GM19239 (cell line): ENCODE results near the gene BCAT1.

Source experiments
- DNase-seq: peaks from one replicate; pipeline ENCODE4 v3.0.0; 2011; ENCODE audit warnings: low spot score; ENCODE audit not compliant: insufficient read length
- FAIRE-seq: peaks from 2 replicates; lab custom pipeline; 2011; peaks lifted over from hg19 to GRCh38; lab: Jason Lieb, UNC

Gene BCAT1, protein sequence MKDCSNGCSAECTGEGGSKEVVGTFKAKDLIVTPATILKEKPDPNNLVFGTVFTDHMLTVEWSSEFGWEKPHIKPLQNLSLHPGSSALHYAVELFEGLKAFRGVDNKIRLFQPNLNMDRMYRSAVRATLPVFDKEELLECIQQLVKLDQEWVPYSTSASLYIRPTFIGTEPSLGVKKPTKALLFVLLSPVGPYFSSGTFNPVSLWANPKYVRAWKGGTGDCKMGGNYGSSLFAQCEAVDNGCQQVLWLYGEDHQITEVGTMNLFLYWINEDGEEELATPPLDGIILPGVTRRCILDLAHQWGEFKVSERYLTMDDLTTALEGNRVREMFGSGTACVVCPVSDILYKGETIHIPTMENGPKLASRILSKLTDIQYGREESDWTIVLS

DNA sequence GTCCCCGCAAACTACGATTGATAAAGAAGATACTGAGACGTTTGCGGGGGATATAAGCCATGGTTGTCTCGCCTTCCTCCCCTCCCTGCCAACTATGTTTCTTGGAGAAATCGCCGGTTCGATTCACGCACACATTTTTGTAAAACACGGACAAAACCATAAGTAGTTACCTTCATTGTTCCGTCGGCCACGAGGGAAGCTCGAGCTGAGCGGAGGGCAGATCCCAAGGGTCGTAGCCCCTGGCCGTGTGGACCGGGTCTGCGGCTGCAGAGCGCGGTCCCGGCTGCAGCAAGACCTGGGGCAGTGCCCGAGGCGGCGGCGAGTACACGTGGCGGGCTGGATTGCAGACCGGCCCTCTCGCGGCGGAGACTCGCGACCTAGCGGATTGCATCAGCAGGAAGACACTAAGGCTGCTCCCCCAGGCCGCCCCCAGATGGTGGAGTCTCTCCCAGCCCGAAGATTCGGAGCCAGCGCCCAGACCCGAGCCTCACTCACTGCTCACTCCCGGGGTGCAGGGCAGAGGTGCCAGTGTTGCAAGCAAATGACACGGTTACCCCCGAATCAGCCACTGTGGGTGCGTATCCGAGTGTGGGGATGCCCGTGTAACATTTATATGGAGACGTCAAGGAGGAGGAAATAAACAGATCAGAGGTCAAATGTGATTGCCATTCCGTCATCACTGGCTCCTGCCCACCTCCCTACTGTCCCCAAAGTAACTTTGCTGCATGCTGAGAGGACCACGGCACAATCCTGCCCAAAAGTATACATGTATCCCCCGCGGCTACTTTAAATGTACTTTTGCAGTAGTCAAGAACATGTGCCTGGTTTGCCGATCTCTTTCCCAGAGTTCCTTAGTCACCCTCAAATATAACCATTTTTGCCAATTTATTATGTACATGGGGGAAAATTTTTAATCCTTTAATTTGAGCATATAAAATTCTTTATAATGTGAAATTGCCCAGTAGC lies at the start of gene BCAT1:
Gene BCAT1, minus strand, starts transcription at position 345 of the 966 bp plus-strand sequence. Its CDS starts 169 bp downstream, at position 176.
- FAIRE-seq (peak; percentile 23), DNase-seq (no peak)

DNA sequence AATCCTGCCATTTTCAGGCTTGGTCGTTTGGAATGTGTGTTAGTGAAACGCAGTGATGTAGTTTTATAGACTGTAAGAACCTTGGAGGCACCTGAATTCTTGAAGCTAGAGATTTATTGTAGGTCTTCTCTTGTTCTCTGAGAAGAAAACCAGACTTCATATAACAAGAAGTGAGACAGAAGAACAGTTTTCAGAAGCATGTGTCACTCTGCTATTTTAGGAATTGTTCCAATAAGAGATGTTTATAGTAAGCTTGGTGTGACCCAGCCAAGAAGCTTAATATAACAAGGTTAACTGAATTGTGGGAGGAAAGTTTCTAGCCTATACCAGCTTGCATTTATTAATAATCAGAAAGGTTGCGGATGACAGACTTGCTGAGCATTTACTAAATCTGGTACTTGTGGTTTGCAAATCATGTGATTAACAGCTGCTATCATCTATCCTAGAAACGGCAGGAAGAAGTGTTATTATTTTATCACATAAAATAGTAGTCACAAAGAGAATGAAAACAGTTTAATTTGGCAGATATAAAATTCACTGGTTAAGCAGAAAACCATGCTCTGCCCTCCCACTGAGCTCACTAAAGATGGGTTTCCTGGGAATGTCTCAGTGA lies 49.2 kb upstream of the BCAT1 start:
- DNase-seq (no peak), FAIRE-seq (peak; percentile 98)

DNA sequence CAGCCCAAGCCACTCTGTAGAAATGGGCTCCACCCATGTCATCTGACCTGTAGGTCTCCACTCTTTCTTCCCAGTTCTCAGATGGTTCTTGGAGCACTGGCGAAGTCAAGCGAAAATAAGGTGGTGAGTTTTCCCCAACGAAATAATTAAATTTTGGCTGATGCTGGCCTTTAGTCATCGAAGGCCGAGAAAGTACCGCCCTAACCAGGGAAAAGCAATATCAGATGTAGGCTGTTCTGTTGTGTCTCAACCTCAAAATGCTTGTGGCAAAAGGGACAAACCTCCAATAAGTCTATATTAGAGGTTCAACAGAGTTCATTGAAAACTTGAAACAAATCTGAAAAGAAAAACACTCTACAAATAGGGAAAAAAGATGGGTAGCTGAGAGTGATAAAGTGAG lies 48.6 kb upstream of the BCAT1 start:
- no peak for FAIRE-seq
- no peak for DNase-seq

DNA sequence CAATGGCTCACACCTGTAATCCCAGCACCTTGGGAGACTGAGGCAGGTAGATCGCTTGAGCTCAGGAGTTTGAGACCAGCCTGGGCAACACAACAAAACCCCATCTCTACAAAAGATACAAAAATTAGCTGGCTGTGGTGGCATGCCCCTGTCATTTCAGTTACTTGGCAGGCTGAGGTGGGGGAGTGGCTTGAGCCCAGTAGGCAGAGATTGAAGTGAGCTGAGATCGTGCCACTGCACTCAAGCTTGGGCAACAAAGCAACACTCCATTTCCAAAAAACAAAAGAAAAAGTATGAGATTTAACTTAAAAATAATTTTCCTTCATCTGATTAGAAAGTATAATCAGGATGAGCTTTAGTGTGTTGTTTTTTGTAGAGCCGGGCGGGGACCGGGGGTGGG lies 47.9 kb upstream of the BCAT1 start:
- no peak for DNase-seq
- peak; percentile 53 for FAIRE-seq

DNA sequence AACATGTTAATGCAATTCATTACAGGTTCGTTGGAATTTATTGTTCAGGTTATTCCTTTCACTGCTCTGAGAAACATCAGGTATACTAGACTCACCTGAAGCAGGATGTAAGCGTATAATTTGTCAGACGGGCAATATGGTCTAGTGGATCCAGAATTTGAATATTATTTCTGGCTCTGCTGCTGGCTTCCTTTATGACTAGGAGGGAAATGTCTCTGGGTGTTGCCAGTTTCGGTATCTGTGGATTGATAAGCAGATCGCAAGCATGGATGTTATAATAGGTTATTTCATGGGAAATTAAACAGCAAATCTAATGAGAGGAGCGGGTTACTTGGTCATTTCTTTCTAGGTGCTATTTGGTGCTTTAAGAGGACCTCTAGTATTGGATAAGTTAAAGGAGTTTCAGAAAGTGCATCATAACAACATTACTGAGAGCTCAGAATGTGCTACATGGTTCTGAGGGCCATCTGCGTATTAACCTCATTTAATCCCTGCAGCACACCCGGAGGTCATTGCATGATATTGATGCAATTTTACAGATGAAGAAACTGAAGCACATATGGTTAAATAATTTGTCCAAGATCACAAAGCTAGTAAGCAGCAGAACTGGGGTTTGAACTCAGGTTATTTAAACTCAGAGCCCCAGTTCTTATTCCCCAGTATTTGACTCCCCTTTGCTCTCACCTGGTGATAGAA lies 47.3 kb upstream of the BCAT1 start:
- DNase-seq = no peak
- peak; percentile 90 for FAIRE-seq

DNA sequence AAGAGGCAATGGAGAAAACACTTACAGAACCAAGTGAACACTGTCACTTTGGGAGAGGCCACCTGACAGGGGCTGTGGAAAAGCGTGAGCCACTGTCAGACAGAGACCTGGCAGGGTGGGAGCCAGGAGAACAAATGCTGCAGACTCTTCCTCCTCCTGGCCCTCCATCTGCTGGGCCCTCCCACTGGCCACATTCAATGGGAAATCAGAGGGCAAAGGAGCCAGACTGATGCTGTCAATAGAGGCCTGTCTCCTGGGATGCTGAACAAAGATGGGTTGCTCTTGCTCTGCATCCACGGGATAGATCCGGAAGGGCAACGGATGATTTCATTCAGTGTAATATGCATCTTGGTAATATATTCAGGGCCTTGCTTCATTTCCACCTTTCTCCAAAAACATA lies 44.9 kb upstream of the BCAT1 start:
- no peak for FAIRE-seq
- no peak for DNase-seq

DNA sequence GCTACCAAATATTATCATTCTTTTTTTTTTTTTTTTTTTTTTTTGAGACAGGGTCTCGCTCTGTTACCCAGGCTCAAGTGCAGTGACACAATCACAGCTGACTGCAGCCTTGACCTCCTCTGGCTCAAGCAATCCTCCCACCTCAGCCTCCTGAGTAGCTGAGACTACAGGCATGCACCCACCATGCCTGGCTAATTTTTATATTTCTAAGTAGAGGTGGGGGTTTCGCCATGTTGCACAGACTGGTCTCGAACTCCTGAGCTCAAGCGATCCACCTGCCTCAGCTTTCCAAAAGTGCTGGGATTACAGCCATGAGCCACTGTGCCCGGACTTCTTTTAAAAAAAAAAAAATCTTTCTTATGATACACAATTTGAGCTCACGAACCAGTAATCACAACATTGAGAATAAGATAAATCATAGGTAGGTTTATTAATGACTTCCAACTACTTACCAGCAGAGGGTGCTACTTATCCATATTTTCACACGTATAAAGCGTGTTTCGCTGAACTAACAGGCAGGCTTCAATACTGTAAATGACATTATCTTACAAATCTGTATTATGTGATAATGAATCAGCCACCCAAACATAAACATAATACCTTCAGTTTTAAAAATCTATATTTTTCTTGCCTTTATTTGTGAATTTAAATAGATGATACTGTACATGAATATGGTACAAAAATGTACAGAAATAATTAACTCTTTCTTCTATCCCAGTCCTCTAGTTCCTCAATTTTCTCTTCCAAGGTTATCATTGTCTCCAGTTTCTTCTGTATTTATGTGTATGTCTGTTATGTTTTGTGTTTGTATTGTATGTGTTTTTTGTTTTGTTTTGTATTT lies 42.5 kb upstream of the BCAT1 start:
- DNase-seq (peak; percentile 18), FAIRE-seq (peak; percentile 94)

DNA sequence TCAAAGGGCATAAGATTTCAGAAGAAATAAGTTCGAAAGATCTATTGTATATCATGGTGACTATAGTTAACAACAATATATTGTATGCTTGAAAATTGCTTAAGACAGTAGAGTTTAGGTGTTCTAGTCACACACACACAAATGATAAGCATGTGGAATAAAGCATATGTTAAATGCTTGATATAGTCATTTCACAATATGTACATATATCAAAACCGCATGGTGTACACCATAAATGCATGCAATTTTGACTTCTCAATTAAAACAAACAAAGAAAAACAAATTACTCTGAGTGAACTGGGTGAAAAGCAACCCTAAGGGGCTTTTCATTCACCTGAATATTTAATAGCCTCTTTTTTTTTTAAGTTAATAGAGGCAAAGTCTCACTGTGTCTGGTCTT lies 40.3 kb upstream of the BCAT1 start:
- FAIRE-seq = no peak
- DNase-seq = no peak

DNA sequence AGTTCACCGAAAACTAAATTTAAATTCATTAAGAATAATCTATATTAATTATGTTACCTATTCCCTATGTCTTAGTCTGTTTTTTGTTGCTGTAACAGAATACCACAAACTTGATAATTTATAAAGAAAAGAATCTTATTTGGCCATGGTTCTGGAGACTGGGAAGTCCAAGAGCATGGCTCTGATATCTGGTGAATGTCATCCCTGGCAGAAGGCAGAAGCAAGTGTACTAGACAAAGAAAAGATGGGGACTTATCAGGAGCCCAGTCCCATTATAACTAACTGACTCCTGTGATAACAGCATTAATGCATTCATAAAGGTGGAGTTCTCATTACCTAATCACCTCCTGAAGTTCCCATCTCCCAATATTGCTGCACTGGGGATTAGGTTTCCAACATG lies 33.3 kb upstream of the BCAT1 start:
- FAIRE-seq (no peak), DNase-seq (no peak)

DNA sequence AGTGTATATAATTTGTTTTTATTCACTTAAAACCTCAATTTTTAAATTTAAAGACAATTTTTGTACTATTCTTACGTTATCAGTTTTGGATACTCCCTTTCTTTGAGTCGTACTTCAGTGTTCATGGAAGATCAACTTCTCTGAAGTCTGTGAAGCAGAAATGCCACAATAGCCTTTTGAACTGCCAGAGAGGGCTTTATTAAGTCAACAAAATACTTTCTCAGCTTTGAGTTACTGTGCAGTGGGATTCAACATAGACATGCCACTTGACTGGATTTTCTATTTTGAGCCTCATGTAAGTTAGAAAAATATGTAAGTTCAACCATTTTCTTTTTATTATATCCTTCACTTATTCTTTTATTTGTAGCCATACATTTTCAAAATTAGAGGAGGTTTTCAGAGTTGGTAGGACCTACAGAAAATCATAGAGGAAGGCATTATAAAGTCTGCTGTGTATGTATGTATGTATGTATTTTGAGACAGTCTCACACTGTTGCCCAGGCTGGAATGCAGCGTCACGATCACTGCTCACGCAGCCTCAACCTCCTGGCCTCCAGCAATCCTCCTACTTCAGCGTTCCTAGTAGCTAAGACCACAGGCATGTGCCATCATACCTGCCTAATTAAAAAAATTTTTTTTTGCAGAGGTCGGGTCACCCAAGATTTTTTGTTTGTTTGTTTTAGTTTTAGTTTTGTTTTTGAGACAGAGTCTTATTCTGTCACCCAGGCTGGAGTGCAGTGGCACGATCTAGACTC lies 31.3 kb upstream of the BCAT1 start:
- DNase-seq (no peak), FAIRE-seq (no peak)

DNA sequence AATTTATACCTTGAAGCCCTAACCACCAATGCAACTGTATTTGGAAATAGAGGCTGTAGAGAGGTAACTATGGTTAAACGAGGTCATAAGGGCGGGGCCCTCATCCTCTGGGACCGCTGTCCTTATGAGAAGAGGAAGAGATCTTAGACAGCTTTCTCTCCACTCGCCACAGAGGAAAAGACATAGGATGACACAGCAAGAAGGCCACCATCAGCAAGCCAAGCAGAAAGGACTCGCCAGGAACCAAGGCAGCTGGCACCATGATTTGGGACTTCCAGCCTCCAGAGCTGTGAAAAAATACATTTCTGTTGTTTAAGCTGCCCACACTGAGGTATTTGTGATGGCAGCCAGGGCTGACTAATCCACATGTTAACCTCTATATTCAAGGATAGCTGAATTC lies 30.4 kb upstream of the BCAT1 start:
- FAIRE-seq (no peak), DNase-seq (no peak)

DNA sequence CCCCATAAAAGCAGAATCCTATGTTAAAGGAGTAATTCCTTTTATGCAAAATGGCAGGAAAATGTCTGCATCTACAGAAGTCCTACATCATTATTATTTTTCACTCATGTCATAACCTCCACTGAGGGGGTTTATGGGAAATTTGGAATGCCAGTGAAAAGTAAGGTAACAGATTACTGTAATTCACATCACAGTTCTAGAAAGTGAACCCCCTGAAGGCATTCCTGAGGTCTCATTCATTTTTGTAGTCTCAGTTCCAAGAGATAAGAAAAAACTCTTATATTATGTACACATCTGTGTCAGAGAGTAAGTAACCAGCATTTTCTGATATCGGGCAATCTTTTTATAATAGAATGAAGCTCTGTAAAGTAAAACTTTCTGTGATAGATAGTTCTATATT lies 28.8 kb upstream of the BCAT1 start:
- no peak for DNase-seq
- no peak for FAIRE-seq

DNA sequence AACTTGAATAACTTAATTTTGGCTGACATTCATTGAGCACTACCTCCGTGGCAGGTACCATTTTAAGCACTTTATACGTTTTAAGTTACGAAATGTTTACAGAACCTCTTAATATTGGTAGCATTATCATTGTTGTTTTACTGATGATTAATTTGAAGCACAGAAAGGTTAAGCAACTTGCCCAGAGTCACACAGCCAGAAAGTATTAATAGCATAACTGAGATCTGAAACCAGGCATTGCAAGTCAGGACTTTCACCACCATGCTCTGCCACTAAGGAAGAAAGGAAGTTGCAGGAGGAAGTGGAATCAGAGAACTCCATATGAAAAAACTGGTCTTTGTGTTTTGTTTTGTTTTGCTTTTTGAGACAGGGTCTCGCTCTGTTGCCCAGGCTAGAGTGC lies 28.2 kb upstream of the BCAT1 start:
- DNase-seq (no peak), FAIRE-seq (peak; percentile 37)

DNA sequence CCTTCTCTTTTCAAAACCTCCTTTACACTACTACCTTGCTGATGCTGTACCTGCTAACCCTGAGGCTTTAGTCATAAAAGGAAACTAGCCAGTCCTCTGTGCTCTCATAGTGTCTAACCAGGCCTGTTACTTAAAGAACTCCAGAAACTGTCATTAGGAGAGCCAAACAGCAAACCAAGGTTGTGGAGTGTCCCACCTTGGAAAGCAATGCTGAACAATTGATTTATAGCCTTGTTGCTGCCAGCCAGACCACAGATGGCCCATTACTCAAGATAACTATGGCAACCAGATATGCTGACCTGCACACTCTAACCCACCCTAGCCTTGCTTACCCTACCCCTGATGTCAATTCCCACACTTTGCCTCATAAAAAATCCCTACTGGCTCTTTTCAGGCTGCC lies 26.5 kb upstream of the BCAT1 start:
- FAIRE-seq (no peak), DNase-seq (no peak)

DNA sequence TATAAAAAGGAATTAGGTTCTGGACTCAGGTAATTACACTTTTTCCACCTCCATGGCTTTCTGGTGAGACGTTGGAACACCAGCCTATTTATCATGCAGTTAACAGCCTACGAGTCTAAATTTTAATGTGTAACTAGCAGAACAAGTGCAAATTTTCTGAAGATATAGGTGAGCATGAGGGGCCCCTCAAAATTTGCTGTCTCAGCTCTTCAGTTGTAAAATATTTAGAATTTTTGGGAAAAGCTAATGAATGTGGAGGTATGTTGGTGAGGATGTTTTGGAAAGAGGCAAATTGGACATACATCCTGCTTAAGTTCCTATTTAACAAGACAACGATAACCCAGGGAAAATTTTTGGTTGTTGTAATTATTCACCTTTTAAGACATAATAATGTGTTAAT lies 25.3 kb upstream of the BCAT1 start:
- FAIRE-seq = no peak
- no peak for DNase-seq

DNA sequence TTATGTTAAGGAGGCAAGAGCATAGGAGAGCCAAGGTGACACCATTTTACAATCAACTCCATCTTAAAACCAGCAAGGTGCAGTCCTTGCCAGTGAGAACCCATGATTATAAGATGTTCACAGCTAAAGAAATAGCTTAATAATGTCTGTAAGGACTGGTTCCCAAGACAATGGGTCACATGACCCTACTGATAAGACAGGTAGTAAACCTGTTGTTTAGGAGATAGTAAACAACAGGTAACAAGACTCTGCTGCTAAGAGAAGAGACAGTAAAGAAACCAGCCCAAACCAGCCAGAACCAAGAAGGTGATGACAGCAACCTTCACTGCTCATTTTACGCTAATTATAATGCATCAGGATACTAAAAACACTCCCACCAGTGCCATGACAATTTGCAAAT lies 23.2 kb upstream of the BCAT1 start:
- FAIRE-seq = no peak

DNA sequence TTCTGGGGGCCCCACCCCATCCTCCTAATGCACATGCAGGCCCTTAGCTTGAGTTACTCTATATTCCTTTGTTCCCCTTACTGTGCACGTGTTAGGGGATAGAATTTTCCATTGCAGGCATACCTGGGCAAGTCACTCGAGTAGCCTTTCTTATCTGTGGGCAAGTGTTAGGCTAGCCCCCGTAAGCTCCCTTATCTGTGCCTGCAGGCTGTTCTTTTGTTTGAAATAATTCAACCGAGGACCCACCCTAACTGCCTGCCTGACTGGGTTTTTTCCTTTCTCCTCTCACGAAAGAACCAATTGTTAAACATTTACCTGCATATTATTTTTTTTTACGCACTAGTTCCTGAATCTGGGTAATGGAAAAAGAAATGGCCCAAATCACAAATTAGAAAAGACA lies 21.3 kb upstream of the BCAT1 start:
- no peak for FAIRE-seq
- no peak for DNase-seq

More for the DNA sequence above, 23.2 kb upstream of the BCAT1 start:
- no peak for DNase-seq

DNA sequence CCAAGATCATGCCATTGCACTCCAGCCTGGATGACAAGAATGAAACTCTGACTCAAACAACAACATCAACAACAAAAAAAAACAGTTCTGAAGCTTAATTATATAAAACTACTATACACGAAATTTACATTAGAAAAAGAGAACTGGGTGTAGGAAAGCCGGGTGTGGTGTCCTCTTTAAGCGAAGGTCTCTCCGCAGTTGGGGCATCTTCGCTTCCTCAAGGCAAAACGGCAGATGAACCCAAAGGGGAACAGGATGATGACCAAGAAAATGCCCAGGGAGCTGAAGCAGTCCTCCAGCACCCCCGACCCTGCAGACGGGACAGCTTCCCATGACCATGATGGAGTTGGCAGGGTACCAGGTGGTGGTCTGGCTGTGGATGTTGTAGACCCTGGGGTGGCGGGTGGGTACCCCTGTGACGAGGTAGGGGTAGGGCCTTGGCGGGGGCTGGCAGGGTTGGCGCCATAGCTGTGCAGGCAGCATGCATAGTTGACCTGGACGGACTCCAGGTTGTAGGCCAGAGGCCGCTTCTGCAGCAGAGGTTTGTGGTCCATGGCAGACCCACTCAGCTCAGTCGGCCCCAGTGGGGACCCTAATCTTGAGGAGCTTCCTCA lies 18.2 kb upstream of the BCAT1 start:
- DNase-seq = no peak
- no peak for FAIRE-seq
